GM12801 (cell line): Measurements from ENCODE around the gene KIF26B.

Experiments
- TF ChIP-seq, protein P1 (sequence below): IDR thresholded peaks from one replicate; pipeline ENCODE4 v1.5.1; 2011; ENCODE audit warnings: control low read depth; ENCODE audit not compliant: insufficient read length; ENCODE audit errors: extremely low read depth

Gene KIF26B

GRCh38 chr1:245686446-245687030 is 531.8 kb downstream of the KIF26B start:
- TF ChIP-seq, protein P1, sequence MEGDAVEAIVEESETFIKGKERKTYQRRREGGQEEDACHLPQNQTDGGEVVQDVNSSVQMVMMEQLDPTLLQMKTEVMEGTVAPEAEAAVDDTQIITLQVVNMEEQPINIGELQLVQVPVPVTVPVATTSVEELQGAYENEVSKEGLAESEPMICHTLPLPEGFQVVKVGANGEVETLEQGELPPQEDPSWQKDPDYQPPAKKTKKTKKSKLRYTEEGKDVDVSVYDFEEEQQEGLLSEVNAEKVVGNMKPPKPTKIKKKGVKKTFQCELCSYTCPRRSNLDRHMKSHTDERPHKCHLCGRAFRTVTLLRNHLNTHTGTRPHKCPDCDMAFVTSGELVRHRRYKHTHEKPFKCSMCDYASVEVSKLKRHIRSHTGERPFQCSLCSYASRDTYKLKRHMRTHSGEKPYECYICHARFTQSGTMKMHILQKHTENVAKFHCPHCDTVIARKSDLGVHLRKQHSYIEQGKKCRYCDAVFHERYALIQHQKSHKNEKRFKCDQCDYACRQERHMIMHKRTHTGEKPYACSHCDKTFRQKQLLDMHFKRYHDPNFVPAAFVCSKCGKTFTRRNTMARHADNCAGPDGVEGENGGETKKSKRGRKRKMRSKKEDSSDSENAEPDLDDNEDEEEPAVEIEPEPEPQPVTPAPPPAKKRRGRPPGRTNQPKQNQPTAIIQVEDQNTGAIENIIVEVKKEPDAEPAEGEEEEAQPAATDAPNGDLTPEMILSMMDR, result no peak

GRCh38 chr1:245687152-245687635 is 532.4 kb downstream of the KIF26B start:
- TF ChIP-seq, protein P1, result no peak

DNA sequence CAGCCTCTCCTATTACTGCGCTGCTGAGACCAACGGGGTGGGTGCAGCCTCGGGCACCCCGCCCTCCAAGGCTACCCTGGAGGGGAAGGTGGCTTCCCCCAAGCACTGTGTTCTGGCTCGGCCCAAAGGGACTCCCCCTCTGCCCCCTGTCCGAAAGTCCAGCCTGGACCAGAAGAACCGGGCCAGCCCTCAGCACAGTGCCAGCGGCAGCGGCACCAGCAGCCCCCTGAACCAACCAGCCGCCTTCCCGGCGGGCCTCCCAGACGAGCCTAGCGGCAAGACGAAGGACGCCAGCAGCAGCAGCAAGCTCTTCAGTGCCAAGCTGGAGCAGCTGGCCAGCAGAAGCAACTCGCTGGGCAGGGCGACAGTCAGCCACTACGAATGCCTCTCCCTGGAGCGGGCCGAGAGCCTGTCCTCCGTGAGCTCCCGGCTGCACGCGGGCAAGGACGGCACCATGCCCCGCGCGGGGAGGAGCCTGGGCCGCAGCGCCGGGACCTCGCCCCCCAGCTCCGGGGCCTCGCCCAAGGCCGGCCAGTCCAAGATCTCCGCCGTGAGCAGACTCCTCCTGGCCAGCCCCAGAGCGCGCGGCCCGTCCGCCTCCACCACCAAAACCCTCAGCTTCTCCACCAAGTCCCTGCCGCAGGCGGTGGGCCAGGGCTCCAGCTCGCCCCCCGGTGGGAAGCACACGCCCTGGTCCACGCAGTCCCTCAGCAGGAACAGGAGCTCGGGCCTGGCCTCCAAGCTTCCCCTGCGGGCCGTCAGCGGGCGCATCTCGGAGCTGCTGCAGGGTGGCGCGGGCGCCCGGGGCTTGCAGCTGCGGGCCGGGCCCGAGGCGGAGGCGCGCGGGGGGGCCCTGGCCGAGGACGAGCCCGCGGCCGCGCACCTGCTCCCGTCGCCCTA is 533.1 kb downstream of the KIF26B start:
- TF ChIP-seq, protein P1, result no peak

- TF ChIP-seq, protein P1, result no peak
Measured at GRCh38 chr1:245688536-245689453, 534.0 kb downstream of the KIF26B start.

DNA sequence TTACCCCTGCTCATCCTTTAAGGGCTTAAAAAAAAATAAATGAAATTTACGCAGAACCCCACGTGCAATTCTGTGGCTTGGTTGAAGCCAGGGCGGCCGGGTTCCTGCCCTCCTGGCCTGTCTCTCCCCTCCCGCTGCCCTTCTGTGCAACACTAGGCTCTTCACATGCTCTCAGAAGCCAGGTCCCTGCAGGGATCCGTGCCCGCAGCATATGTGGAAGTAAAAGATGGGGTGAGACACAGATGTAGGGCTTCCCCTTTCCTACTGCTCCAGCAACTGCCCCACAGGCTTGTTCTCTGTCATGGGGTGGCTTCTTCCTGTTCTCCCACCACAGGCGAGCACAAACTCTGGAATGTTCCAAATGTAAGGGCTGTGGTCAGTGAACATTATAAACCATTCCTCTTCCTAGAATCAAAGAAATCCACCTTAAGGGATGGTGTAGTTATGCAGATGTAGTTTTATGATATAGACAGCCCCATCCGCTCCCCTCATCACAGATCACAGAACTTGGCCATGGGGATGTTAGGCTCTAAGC is 535.4 kb downstream of the KIF26B start:
- TF ChIP-seq, protein P1, result no peak

DNA sequence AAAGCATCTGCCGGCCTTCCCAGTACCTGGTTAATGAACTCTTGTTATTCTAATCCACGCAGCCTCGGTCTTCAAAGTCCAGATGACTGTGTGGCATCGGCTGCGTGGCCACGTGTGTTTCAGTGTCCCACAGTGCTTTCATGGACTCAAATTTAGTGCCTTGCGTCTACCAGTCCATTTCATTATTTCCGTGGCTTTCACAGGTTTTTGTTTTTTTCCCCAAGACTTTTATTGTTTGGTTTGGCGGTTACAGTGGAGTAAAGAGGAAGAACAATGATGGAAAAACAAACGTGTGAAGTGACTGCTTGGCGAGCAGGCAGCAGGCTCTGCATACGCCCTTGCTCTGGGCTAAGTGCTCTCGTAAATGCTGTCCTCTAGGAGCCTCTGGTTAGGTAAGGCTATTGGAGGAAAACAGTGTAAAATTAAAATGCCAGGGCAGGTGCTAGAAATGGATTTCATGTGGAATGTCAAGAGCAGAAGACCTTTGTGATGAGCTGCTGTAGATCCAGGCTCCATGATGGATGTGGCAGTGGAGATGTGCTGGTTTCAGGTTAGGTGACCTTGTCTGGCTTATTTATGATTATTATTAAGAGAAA is 536.3 kb downstream of the KIF26B start:
- TF ChIP-seq, protein P1, result no peak
